Superior temporal gyrus (tissue), 1 donor: ENCODE measurements around the gene TGFBI.

Source experiments
- DNase-seq: peaks from one replicate; pipeline ENCODE4 v3.0.0-alpha.2; 2016; ENCODE audit errors: extremely low spot score

Gene TGFBI

GRCh38 chr5:136025900-136026299 is 2.9 kb upstream of the TGFBI start:
- no peak for DNase-seq

DNA sequence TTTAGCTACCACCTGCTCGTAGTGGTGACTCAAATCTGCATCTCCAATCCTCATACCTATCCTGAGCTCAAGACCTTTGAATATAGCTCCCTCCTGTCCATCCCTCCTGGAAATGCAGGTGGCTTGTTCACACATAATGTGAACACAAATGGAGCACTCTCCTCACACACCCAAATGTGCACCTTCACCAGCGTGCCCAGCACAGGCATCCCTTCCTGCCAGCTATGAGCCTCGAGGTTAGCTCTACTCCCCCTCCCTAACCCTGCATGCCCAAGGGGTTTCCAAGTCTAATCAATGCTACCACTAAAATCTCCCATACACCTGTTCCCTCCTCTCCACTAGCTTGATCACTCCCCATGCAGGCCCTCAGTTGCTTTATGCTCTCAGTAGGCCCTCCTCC is 2.2 kb upstream of the TGFBI start:
- no peak for DNase-seq

- DNase-seq: no peak
These were observed 1.5 kb upstream of the TGFBI start for GRCh38 chr5:136027311-136027710.

DNA sequence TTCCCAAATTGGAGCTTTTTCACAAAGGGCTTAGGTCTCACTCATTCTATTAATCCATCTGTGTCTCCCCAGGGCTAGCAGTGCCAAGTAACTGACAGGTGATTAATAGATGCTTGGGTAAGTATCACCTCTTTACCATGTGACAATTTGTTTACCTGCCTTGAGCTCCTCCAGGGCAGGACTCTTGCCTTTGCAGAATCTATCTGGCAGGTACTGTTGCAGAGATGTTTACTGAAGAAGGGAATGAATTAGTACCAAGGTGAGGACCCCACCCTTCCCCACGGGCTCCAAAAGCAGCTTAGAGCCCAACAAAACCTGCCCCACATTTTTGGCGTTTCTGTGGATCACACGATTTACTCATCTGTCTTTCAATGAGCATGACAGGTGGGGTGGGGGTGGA is 698 bp upstream of the TGFBI start:
- no peak for DNase-seq

DNA sequence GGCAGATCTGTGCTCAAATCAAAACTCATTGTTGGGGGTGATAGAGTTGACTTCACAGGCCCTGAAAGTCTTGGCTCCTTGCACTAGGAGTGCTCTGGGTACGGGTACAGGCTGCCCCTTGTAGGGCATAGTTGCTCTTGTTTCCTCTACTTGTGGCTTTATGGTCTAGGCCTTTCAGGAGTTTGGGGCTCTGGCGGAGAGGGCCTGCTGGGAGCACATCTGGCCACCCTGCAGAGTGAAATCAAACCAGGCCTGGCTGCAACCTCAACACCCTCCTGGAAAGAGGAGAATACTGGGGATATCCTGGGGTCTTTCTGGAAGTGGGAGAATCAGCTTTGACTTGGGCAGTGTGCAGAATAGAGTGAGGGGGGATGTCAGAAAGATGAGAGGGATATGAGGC is 1.5 kb downstream of the TGFBI start:
- DNase-seq: no peak

DNA sequence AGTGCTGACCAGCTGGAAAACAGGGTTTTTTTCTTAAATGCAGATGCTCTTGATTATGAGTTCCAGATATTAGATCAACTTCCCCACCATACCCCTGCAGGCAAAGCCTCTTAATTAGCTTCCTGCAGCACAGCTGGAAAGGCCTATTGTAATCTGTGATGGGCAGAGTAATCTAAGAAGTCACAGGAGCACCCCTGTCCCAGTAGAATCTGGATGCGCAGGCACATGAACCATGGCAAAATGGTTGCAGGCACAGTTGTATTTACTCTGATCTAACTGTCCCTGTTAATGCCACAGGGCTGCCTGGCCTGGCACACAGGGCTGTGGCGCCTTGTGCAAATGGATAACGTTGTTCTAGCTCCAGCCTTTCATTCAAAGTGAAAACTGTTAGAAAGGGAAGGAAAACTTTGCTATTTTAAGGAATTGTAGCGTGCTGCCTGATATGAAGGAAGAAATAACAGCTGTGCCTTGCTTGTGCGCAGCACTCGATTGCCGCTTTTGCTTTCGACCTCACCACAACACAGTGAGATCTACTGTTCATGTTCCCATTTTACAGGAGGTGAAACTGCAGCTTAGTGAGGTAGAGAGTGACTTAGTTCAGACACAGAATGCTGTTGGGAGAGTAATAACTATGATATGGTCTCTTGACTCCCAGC is 2.3 kb downstream of the TGFBI start:
- DNase-seq: no peak

- no peak for DNase-seq
These were observed 2.9 kb downstream of the TGFBI start for GRCh38 chr5:136031711-136032110.

- DNase-seq: no peak
These were observed 3.8 kb downstream of the TGFBI start for GRCh38 chr5:136032564-136032963.

DNA sequence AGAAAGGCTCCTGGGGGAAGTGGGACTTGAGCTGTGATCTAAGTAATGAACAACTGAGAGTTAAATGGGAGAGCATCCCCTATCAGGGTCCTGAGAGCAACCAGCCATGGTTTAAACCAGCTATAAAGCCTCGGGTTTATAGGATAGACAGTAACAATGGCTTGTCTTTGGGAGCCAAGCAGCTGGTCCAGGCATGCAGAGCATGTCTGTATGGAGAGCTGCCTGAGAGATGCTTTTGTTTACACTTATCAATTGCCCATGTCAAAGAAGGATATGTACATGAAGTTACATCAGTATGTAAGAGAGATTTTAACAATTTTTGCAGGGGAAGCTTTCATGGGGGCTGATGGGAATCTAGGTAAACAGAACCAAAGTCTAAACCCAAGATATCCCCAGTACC is 4.4 kb downstream of the TGFBI start:
- no peak for DNase-seq

DNA sequence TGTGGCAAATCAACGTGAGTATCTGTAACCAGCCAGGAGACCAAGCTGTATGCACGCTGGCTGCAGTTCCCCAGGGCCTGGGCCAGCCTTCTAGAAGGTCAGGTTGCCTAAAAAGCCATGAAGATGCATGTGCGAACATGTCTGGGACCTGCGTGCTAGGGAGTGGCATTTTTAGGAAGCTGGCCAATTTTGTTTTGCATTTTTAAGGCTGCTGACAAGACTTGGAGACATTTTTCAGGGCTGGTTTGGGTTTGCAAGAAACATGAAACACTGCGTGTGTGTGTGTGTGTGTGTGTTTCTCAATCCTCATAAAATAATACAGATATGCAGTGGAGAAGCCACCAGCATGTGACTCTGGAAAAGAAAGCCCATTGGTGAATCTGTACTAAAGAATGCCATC is 5.1 kb downstream of the TGFBI start:
- DNase-seq: no peak

DNA sequence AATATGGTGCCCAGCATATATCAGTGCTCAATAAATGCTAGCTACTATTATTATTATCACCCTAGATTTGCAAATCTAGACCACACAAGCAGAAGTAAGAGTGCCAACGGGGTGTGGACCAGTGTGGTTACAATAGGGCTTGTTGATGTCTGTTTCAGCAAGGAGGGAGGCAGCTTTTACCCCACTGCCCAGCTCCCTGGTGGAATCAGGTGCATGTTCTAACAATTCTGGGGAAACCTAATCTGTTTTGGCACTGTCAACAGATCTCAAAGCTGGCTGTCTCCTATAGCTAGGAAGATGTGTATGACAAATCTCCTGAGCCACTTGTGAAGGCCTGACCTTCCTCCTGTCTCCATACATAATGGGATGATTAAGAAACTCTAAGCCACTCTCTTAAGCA is 5.7 kb downstream of the TGFBI start:
- no peak for DNase-seq

- no peak for DNase-seq
These were observed 6.2 kb downstream of the TGFBI start for GRCh38 chr5:136034984-136035383.

- DNase-seq: no peak
These were observed 7.0 kb downstream of the TGFBI start for GRCh38 chr5:136035837-136036236.

DNA sequence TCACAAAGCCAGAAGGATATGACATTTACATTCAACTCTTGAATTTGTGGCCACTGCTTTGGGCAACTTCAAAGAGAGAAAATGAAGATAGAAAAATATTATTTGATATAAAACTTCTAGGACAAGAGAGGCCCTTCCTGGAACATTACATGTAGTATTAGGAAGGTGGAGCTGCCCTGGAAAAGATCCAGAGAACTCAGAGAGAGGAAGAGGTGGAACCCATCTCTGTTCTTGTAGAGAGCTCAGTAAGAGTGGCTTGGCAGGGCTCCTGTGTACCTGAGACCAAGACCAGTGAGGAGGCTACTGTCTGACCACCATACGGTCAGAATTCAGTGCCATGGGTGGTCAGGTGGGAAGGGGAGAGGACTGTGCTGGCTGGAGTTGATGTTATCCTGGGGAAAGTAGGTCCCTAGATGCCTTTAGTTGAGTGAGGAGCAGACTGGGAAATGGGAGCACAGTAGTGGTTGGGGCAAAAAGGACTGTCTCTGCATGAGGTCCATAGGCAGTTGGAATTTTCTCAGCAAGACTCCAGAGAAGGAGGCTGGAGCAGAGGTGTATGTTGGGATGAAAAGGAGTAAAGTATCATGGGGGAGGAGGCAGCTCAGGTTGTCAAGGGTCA is 7.6 kb downstream of the TGFBI start:
- DNase-seq: no peak

DNA sequence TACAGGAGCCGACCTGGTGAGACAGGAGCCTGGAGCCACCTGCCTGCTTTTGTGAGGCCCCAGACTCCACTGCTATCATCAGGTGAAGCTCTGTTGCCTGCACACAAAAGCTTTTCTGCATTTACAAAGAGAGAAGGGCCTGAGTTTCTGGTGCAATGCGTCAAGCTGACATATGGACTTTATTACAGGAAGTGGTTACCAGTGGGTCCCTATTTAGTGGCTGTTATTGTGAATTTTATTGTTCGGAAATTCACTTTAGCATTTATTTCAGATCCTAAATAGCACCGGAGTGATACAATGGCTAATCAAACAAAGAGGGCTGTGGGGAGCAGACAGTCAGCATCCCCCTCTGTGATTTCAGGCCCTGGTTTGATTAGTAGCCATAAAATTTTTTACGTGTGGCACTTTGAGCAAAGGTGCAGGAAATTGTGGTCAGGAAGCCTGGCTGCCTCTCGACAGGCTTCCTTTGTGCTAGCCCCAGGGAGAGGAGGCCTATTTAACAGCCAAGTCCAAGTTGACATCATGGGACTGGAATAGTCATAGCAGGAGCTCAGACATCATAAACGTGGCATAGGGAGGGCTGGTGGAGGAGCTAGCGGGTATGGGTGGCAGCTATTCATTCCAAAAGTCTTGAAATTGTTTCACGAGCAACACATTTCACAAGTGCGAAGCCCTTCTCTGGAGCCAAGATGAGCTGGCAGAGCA is 8.4 kb downstream of the TGFBI start:
- DNase-seq: no peak

DNA sequence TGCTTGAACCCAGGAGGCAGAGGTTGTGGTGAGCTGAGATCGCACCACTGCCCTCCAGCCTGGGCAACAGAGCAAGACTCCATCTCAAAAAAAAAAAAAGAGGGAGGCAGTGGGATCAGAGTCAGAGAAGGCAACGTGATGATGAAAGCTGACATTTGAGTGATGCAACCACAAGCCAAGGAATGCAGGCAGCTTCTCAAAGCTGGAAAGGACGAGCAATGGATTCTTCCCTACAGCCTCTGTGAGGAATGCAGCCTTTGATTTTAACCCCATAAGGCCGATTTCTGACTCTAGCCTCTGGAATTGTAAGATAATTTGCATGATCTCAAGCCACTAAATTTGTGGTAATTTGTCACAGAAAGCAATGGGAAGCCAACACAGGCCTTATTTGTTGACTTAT is 9.8 kb downstream of the TGFBI start:
- no peak for DNase-seq

DNA sequence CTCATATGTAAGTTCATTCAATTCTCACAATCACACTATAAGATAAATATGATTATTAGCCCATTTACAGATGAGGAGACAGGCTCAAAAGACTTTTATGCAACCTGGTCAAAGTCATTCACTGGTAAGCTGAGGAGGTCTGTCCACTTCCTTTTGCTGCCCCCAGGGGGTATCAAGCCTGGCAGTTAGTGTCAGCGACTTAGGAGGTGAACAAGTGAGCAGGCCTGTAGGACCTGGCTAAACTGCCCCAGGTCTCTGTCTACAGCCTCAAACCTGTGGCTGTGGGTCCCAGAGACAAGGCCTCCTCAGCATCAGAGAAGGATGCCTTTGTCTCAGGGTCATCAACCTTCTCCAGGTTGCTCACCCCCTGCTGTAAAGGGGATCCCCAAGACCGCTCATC is 10.4 kb downstream of the TGFBI start:
- DNase-seq: no peak

DNA sequence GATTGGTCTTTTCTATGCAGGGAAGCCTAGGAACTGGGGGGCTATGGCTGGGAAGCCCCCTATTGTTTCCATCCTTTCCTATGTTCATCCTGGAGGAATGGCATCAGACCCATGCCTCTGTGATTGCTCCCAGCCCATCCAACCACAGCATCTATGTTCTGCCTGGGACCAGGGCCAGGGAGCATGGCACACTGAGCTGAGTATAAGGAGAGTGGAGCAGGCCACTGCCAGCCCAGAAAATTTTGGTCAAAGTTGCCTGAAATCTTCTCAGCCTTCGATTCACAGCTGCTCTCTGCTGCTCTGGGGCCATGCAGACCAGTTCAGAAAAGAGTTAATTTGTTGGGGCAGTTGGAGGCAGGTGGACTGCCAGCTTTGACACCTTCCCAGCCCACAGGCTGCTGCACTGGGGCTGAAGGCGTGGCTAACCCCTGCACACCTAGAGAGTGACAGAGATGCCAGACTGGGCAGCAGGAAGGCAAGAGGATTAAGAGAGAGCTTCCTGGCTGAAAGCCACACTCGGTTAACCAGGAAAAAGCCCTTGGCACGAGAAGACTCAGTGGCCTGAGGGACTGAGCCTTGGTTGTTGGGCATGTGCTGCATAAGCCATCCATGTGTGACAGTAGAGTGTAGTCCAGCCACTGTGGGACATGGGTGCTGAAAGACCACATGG is 12.1 kb downstream of the TGFBI start:
- DNase-seq: no peak

DNA sequence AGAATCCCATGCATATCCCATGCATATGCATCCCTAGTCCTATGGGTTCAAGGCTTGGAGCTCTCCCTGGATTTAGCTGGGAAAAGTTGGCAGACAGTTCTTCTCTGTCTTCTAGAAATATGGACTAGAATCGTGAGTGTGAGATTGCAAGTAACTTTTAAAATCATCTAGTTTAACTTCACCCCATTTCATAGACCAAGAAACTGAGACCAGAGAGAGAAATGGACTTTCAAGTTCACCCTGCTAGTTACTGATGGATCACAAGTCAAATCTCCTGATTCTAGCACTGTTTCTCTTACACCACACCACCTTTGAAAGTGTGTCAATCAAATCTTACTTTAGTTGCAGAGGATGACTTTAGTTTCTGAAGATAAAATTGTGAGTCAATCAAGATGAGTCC is 13.4 kb downstream of the TGFBI start:
- no peak for DNase-seq

- no peak for DNase-seq
These were observed 13.9 kb downstream of the TGFBI start for GRCh38 chr5:136042665-136043121.

GRCh38 chr5:136043551-136043950 is 14.8 kb downstream of the TGFBI start:
- DNase-seq: no peak

- DNase-seq: no peak
These were observed 15.3 kb downstream of the TGFBI start for GRCh38 chr5:136043968-136044610.
